ENCODE measurements around the gene SEC23A.
"Not testable (repeated sequence)": the region's sequence is repeated elsewhere in the genome, so short reads cannot be mapped to it uniquely, and the experiment has no call there.

DNA sequence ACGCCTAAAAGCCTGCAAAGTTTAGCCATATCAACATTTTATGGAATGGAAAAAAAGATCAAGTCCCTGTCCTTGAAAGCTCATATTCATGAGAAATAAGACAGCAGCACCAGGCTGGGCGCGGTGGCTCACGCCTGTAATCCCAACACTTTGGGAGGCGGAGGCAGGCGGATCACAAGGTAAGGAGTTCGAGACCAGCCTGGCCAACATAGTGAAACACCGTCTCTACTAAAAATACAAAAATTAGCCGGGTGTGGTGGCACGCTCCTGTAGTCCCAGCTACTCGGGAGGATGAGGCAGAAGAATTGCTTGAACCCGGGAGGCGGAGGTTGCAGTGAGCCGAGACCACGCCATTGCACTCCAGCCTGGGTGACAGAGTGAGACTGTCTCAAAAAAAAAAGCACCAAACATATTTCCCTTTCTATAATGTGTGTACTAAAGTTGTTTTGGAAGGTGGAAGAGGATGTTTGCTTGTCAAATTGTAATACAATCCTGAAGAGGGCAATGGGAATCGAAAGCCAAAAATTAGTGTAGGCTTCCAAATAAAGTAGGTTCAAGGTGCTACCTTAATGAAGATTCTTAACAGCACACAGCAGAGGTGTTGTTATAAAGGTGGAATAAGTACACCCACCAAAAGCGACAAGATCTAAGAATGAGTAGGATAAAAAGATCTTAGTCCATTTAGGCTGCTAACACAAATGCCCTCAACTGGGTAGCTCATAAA is 1.2 kb upstream of the SEC23A start:
- TF ChIP-seq, protein P1, sequence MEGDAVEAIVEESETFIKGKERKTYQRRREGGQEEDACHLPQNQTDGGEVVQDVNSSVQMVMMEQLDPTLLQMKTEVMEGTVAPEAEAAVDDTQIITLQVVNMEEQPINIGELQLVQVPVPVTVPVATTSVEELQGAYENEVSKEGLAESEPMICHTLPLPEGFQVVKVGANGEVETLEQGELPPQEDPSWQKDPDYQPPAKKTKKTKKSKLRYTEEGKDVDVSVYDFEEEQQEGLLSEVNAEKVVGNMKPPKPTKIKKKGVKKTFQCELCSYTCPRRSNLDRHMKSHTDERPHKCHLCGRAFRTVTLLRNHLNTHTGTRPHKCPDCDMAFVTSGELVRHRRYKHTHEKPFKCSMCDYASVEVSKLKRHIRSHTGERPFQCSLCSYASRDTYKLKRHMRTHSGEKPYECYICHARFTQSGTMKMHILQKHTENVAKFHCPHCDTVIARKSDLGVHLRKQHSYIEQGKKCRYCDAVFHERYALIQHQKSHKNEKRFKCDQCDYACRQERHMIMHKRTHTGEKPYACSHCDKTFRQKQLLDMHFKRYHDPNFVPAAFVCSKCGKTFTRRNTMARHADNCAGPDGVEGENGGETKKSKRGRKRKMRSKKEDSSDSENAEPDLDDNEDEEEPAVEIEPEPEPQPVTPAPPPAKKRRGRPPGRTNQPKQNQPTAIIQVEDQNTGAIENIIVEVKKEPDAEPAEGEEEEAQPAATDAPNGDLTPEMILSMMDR (IDR thresholded peaks at IDR 0.05), result not testable (repeated sequence)
- not testable (repeated sequence) for TF ChIP-seq EZH2, EZH2phosphoT487 (IDR thresholded peaks at IDR 0.05)
